Gastrocnemius medialis (tissue), 4 donors: ENCODE results near the gene SSPN. TPM values are rescaled to one million over a fixed set of nuclear protein-coding genes. Genes with fewer than 3 reads are reported as not detected.
"Not testable (repeated sequence)": the region's sequence is repeated elsewhere in the genome, so short reads cannot be mapped to it uniquely, and the experiment has no call there.

Source experiments
- ATAC-seq, 2 donors: fragments of 150-250 bp; one replicate each; pipeline ENCODE4 v1.9.1; 2016
- DNase-seq, 2 donors: peaks; one replicate each; pipeline ENCODE4 v3.0.0-alpha.2; 2019
- H3K27ac ChIP-seq, 4 donors: fragments of 200-600 bp; sonication (generic); 1 replicate in 1 of 4; 2 replicates in 3 of 4; pipeline ENCODE4 v1.5.1; 2016 to 2018; ENCODE audit warnings: mild to moderate bottlenecking in 2 of 4, moderate library complexity in 1 of 4
- H3K27me3 ChIP-seq, 3 donors: fragments of 200-600 bp; sonication (generic) in 2 of 3; 1 replicate in 1 of 3; 2 replicates in 2 of 3; pipeline versions ENCODE4 v1.5.1 to v1.6.0; 2016 to 2019; ENCODE audit warnings: mild to moderate bottlenecking in 1 of 3, moderate library complexity in 1 of 3
- H3K36me3 ChIP-seq, 2 donors: fragments of 200-600 bp; sonication (generic) in 1 of 2; one replicate each; pipeline ENCODE4 v1.5.1; 2017 to 2018
- H3K4me1 ChIP-seq, 2 donors: fragments of 200-600 bp; sonication (generic) in 1 of 2; one replicate each; pipeline ENCODE4 v1.5.1; 2016 to 2017; ENCODE audit warnings: mild to moderate bottlenecking in 2 of 2
- H3K4me3 ChIP-seq, 4 donors: fragments of 200-600 bp; sonication (generic) in 3 of 4; 1 replicate in 1 of 4; 2 replicates in 3 of 4; pipeline ENCODE4 v1.5.1; 2016 to 2019; ENCODE audit warnings: mild to moderate bottlenecking in 2 of 4
- H3K9me3 ChIP-seq, 3 donors: fragments of 200-600 bp; sonication (generic) in 2 of 3; 1 replicate in 1 of 3; 2 replicates in 2 of 3; pipeline ENCODE4 v1.5.1; 2016 to 2019
- POLR2A ChIP-seq, 2 donors: fragments of 450-650 bp; IDR thresholded peaks; one replicate each; pipeline ENCODE4 v1.6.1; 2017; ENCODE audit warnings: antibody characterized with exemption in 2 of 2, mild to moderate bottlenecking in 2 of 2, moderate library complexity in 2 of 2
- in situ Hi-C, 4 donors: fragments of 200-750 bp; cut with MboI; loops; one replicate each; pipeline versions ENCODE4 v1.15.0 to v1.8.0; 2017; ENCODE audit warnings: low sequenced_read_pairs in 4 of 4
- intact Hi-C: fragments of 100-400 bp; cut with DNase I; formaldehyde crosslinking; loops from one replicate; pipeline ENCODE4 v1.15.1; 2023; ENCODE audit warnings: low total_unique reads
- total RNA-seq, 4 donors: library from RNA; depleted of rRNA; stranded (reverse); fragments of >200 nt; gene quantifications; one replicate each; pipeline versions ENCODE4 v1.1.0 to v1.2.3, GENCODE V29; 2016
- TF ChIP-seq, protein P1 (sequence below), 5 experiments: fragments of 450-650 bp in 3 of 5; fragments of 200-600 bp in 2 of 5; sonication (generic) in 2 of 5; IDR thresholded peaks in 4 of 5; conservative IDR thresholded peaks in 1 of 5; 1 replicate in 4 of 5; 2 replicates in 1 of 5; pipeline ENCODE4 v1.5.1; 2016 to 2019; ENCODE audit warnings: antibody characterized with exemption in 5 of 5, mild to moderate bottlenecking in 3 of 5, moderate library complexity in 3 of 5

Gene SSPN
- total RNA-seq, 4 donors from 2014 or later = 23.0 to 65.7 (median 32.4) TPM

DNA sequence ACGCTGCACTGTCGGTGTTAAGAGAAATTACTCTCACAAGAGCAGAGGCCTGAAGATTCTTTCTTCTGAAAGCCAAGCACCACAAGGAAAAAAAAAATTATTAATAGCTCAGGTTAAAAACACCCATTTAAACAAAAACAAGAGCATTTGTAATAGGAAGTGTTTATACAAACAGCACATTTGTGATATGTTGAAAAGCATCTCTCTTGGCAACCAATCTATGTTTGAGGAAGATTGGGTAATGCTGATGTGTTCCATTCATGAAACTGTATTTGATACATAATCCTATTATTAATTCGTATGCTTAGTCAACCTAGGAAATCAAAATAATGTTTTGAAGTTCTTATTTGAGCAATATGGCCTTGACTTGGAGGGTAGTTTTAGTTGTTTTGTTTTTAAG, 36.5 kb downstream of the SSPN start:
- no peak overlapping the region for H3K27ac ChIP-seq
- no peak overlapping the region for H3K4me3 ChIP-seq
- H3K27me3 ChIP-seq = no peaks in the 10 kb centered on the region
- in situ Hi-C loops (no loop called here), intact Hi-C loops (no loop called here)
- H3K9me3 ChIP-seq = no peaks in the 10 kb centered on the region
- DNase-seq (no peak), ATAC-seq (no peak)
- TF ChIP-seq, protein P1, sequence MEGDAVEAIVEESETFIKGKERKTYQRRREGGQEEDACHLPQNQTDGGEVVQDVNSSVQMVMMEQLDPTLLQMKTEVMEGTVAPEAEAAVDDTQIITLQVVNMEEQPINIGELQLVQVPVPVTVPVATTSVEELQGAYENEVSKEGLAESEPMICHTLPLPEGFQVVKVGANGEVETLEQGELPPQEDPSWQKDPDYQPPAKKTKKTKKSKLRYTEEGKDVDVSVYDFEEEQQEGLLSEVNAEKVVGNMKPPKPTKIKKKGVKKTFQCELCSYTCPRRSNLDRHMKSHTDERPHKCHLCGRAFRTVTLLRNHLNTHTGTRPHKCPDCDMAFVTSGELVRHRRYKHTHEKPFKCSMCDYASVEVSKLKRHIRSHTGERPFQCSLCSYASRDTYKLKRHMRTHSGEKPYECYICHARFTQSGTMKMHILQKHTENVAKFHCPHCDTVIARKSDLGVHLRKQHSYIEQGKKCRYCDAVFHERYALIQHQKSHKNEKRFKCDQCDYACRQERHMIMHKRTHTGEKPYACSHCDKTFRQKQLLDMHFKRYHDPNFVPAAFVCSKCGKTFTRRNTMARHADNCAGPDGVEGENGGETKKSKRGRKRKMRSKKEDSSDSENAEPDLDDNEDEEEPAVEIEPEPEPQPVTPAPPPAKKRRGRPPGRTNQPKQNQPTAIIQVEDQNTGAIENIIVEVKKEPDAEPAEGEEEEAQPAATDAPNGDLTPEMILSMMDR (IDR thresholded peaks at IDR 0.05 in 4 of 5, conservative IDR thresholded peaks at IDR 0.05 in 1 of 5) = no peak
- TF ChIP-seq POLR2A (IDR thresholded peaks at IDR 0.05) = no peak
- H3K4me1 ChIP-seq = no peaks in the 10 kb centered on the region
- H3K36me3 ChIP-seq = no peaks in the 10 kb centered on the region

DNA sequence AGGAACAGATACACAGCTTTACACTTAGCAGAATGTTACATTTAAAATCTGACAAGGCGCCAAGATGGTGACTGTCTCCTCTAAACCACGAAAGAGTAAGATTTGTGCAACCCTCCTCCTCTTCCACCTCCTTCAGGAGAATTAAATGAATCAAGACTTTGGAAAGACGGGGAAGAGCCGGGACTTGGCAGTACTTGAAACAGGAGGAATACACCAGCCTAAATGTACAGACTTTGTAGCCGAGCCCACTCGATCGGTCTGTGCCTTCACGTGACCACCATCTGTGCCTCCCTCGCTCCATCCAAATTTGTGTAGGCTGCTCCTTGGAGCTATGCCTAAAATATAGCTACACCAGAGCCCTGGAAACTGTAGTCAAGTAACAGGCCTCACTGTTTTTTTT, 38.3 kb downstream of the SSPN start:
- Histone ChIP-seq H3K36me3 (no peaks in the 10 kb centered on the region), H3K27me3 (no peaks in the 10 kb centered on the region), H3K27ac (no peak overlapping the region), H3K9me3 (no peaks in the 10 kb centered on the region), H3K4me1 (no peaks in the 10 kb centered on the region), H3K4me3 (no peak overlapping the region)
- no peak for TF ChIP-seq POLR2A (IDR thresholded peaks at IDR 0.05)
- TF ChIP-seq, protein P1 (IDR thresholded peaks at IDR 0.05 in 4 of 5, conservative IDR thresholded peaks at IDR 0.05 in 1 of 5) = no peak
- in situ Hi-C loops = no loop called here
- intact Hi-C loops = no loop called here
- no peak for DNase-seq
- ATAC-seq = no peak

DNA sequence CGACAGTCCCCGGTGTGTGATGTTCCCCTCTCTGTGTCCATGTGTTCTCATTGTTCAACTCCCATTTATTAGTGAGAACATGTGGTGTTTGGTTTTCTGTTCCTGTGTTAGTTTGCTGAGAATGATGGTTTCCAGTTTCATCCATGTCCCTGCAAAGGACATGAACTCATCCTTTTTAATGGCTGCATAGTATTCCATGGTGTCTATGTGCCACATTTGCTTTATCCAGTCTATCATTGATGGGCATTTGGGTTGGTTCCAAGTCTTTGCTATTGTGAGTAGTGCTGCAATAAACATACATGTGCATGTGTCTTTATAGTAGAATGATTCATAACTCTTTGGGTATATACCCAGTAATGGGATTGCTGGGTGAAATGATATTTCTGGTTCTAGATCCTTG, 40.1 kb downstream of the SSPN start:
- H3K9me3 ChIP-seq, DNase-seq, in situ Hi-C loops, H3K4me3 ChIP-seq, H3K27ac ChIP-seq, H3K36me3 ChIP-seq, ATAC-seq, H3K4me1 ChIP-seq, H3K27me3 ChIP-seq, intact Hi-C loops: not testable (repeated sequence)

DNA sequence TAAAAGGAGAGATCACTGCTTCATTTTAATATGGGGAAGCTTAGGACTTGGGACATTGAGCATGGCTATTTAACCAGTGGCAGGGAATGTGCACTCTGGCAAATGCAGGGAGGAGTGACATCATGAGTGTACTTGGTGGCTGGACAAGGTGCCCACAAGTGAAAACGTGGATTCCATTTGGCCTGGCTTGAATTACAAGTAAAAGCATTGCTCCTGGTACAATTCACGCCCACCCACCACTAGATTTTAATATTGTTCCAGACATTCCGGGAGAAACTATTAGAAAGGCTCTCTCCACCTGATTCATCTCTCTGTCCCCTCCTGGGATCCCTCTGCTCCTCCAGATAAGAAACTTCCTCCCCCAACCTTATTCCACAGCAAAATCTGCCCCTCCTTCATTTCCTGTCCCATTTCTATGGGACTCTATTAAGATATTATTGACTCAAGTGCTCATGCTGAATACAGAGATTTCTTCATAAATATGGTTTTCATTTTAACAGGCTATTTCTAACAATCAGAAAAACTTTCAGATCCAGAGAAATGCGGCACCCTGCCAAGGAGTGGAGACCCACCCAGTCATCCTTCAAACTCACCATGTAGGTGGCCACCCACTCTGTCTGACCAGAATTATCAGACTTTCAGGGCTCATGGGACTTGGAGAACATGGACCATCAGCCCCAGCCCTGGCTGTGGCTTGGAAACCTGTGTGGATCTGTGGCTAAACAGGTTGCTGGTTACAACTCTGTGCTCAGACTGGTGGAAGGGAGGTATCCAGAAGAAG, 43.2 kb downstream of the SSPN start:
- H3K9me3 ChIP-seq = no peaks in the 10 kb centered on the region
- no peaks in the 10 kb centered on the region for H3K27me3 ChIP-seq
- intact Hi-C loops (no loop called here), in situ Hi-C loops (no loop called here)
- DNase-seq (no peak), ATAC-seq (peak in 1 of 2 donors; percentile 7)
- peaks cover 5 to 6% of the 10 kb centered on the region in 2 donors for H3K4me1 ChIP-seq
- peak overlapping the region in 1 of 4 donors; percentile 22 for H3K27ac ChIP-seq
- no peak overlapping the region for H3K4me3 ChIP-seq
- H3K36me3 ChIP-seq = no peaks in the 10 kb centered on the region
- no peak for TF ChIP-seq POLR2A (IDR thresholded peaks at IDR 0.05)
- TF ChIP-seq, protein P1 (IDR thresholded peaks at IDR 0.05 in 4 of 5, conservative IDR thresholded peaks at IDR 0.05 in 1 of 5) = no peak

DNA sequence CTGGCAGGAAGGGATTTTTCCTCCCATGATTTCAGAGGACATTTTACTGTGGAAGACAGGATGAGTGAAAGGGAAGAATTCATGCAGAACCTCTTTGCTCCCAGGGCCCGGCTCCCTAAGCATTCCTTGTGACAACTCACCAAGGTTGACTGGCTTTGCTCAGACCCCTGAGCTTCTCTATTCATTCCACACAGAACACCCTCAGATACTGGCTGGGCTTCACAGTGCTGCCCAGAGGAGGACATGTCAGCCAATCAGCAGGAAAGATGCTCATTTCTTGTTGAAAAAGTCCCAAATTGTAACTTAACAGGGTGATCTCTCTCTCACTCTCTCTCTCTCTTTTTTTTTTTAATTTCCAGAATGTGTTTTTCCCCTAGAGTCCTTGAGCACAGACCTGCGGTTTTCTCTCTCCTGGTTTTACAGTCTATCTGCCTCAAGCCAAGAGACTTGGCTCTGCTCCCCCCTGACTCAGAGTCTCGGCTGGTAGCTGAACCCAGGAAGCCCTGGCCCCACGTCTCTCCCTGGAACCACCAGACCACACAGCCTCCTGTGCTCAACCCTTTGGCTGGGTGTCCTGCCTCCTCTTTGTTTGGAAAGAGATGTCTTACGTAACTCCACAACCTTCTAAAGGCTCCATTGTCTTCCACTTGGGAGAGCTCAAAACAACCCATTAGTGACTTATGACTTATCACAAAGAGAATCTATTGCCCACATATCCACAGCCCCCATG, 43.9 kb downstream of the SSPN start:
- DNase-seq (peak; percentile 35 to 67), ATAC-seq (peak; percentile 77 to 81)
- H3K4me3 ChIP-seq = no peak overlapping the region
- peaks cover 5 to 6% of the 10 kb centered on the region in 2 donors for H3K4me1 ChIP-seq
- TF ChIP-seq, protein P1 (IDR thresholded peaks at IDR 0.05 in 4 of 5, conservative IDR thresholded peaks at IDR 0.05 in 1 of 5) = no peak
- no peak for TF ChIP-seq POLR2A (IDR thresholded peaks at IDR 0.05)
- no peaks in the 10 kb centered on the region for H3K27me3 ChIP-seq
- in situ Hi-C loops (no loop called here), intact Hi-C loops (no loop called here)
- H3K27ac ChIP-seq = peak overlapping the region in 1 of 4 donors; percentile 22
- no peaks in the 10 kb centered on the region for H3K9me3 ChIP-seq
- H3K36me3 ChIP-seq = no peaks in the 10 kb centered on the region
